K562 (cell line): Measurements from ENCODE around the gene PPP1R1C. TPM values are rescaled to one million over a fixed set of nuclear protein-coding genes. Genes with fewer than 3 reads are reported as not detected.

Experiments used
- ATAC-seq: fragments of 200-7000 bp; cut with Tn5 transposase; 3 replicates; pipeline ENCODE4 v1.9.1; 2020; ENCODE audit warnings: moderate library complexity
- BruUV-seq: library from RNA; stranded (reverse); fragments of 400-500 nt; replicated peaks from 2 replicates; lab custom pipeline; 2021; lab: Mats Ljungman, UMichigan
- CTCF ChIA-PET: fragments of 300-600 bp; formaldehyde crosslinking; extraction: SDS; loops from one replicate; lab custom pipeline; 2021; ENCODE audit warnings: low intra/inter-chr PET ratio; lab: Yijun Ruan, JAX
- POLR2A ChIA-PET: fragments of 300-600, 350-650 bp; sonication (Branson Sonifier 250); formaldehyde crosslinking; extraction: SDS; loops from one replicate; lab custom pipeline; 2021; ENCODE audit warnings: antibody characterized with exemption, inconsistent platforms; lab: Yijun Ruan, JAX
- DNase-seq, 4 experiments: peaks; one replicate each; pipeline versions ENCODE4 v3.0.0 to v3.0.0-alpha.2; 2011 to 2018; ENCODE audit warnings: low spot score in 3 of 4, mixed read lengths in 3 of 4; ENCODE audit errors: extremely low read depth in 1 of 4
- FAIRE-seq: peaks from 2 replicates; lab custom pipeline; 2011; peaks lifted over from hg19 to GRCh38; lab: Jason Lieb, UNC
- H2AFZ ChIP-seq: 2 replicates; pipeline ENCODE4 v1.6.0; 2011; ENCODE audit warnings: low read depth, low read length, control low read depth, inconsistent platforms
- H3K27ac ChIP-seq: fragments of 200-600 bp; 3 replicates; pipeline ENCODE4 v1.8.0; 2011; ENCODE audit warnings: low read depth, mild to moderate bottlenecking, control low read depth, inconsistent platforms, low read length, moderate library complexity, mixed read lengths; ENCODE audit errors: extremely low read depth
- H3K27me3 ChIP-seq, 2 experiments: fragments of 300-600 bp in 1 of 2; 2 replicates in 1 of 2; 3 replicates in 1 of 2; pipeline versions ENCODE4 v1.6.0 to v1.8.0; 2011; ENCODE audit warnings: inconsistent platforms in 2 of 2, low read length in 2 of 2, mild to moderate bottlenecking in 1 of 2, mixed read lengths in 1 of 2, moderate library complexity in 1 of 2; ENCODE audit not compliant: control insufficient read depth in 2 of 2, insufficient read depth in 2 of 2
- H3K36me3 ChIP-seq: fragments of 300-600 bp; 3 replicates; pipeline ENCODE4 v1.8.0; 2011; ENCODE audit warnings: mild to moderate bottlenecking, low read length, inconsistent platforms; ENCODE audit not compliant: control insufficient read depth, insufficient read depth
- H3K4me1 ChIP-seq, 2 experiments: fragments of 200-600 bp in 1 of 2; replicated peaks in 1 of 2; 2 replicates in 1 of 2; 3 replicates in 1 of 2; pipeline versions ENCODE4 v1.5.1 to v1.8.0; 2011; ENCODE audit warnings: inconsistent platforms in 2 of 2, low read length in 2 of 2, mild to moderate bottlenecking in 1 of 2, mixed read lengths in 1 of 2, moderate library complexity in 1 of 2; ENCODE audit not compliant: control insufficient read depth in 2 of 2, insufficient read depth in 2 of 2
- H3K4me2 ChIP-seq: 2 replicates; pipeline ENCODE4 v1.6.1; 2011; ENCODE audit warnings: low read length, control low read depth, inconsistent platforms, mixed read lengths; ENCODE audit not compliant: insufficient read depth
- H3K4me3 ChIP-seq: fragments of 200-600 bp; sonication (generic), shearing (Covaris generic); 2 replicates; pipeline ENCODE4 v1.5.1; 2016; ENCODE audit warnings: control low read depth, inconsistent platforms
- H3K79me2 ChIP-seq: fragments of 200-600 bp; 3 replicates; pipeline ENCODE4 v1.8.0; 2011; ENCODE audit warnings: low read length, inconsistent platforms; ENCODE audit not compliant: control insufficient read depth, insufficient read depth
- H3K9ac ChIP-seq, 2 experiments: 2 replicates each; pipeline versions ENCODE4 v1.6.0 to v1.6.1; 2011; ENCODE audit warnings: low read depth in 2 of 2, low read length in 2 of 2, control low read depth in 1 of 2, inconsistent platforms in 1 of 2, mild to moderate bottlenecking in 1 of 2, mixed read lengths in 1 of 2; ENCODE audit not compliant: insufficient read depth in 1 of 2
- H3K9me1 ChIP-seq: one replicate; pipeline ENCODE4 v1.6.0; 2011; ENCODE audit warnings: inconsistent platforms, mild to moderate bottlenecking, low read length, moderate library complexity; ENCODE audit not compliant: control insufficient read depth, insufficient read depth
- H3K9me3 ChIP-seq: replicated peaks from 2 replicates; pipeline ENCODE4 v1.5.1; 2011; ENCODE audit warnings: low read depth, low read length, inconsistent platforms; ENCODE audit not compliant: control insufficient read depth, insufficient read depth
- H4K20me1 ChIP-seq: replicated peaks from 2 replicates; pipeline ENCODE4 v1.6.1; 2011; ENCODE audit warnings: low read length, inconsistent platforms, mixed read lengths; ENCODE audit not compliant: control insufficient read depth, insufficient read depth
- BCOR ChIP-seq: fragments of 450-650 bp; IDR thresholded peaks from 2 replicates; pipeline ENCODE4 v1.6.1; 2016
- BRD4 ChIP-seq: fragments of 200-600 bp; sonication (generic); IDR thresholded peaks from 2 replicates; pipeline ENCODE4 v1.6.1; 2017; ENCODE audit warnings: inconsistent platforms
- CBX3 ChIP-seq, 2 experiments: IDR thresholded peaks; 1 replicate in 1 of 2; 2 replicates in 1 of 2; pipeline ENCODE4 v1.6.1; 2012; ENCODE audit warnings: inconsistent platforms in 2 of 2, low read length in 2 of 2, borderline replicate concordance in 1 of 2, control low read depth in 1 of 2
- DMBX1 ChIP-seq: fragments of 250-450 bp; sonication (Bioruptor Pico); IDR thresholded peaks from 2 replicates; pipeline ENCODE4 v1.8.0; 2022; ENCODE audit warnings: inconsistent platforms, mild to moderate bottlenecking, moderate library complexity, borderline replicate concordance
- PKNOX1 ChIP-seq: fragments of 450-650 bp; IDR thresholded peaks from 2 replicates; pipeline ENCODE4 v1.6.1; 2016
- POLR3G ChIP-seq: IDR thresholded peaks from 2 replicates; pipeline ENCODE4 v1.6.1; 2011; ENCODE audit not compliant: insufficient read length, insufficient replicate concordance; ENCODE audit errors: extremely low read depth
- PRPF4 ChIP-seq: fragments of 200-400 bp; formaldehyde crosslinking; IDR thresholded peaks from one replicate; pipeline ENCODE4 v1.6.1; 2017; ENCODE audit warnings: low read length, low read depth, mild to moderate bottlenecking; ENCODE audit not compliant: insufficient read depth, poor library complexity, severe bottlenecking
- RBM14 ChIP-seq: fragments of 200-400 bp; formaldehyde crosslinking; IDR thresholded peaks from 2 replicates; pipeline ENCODE4 v1.6.1; 2018; ENCODE audit warnings: low read depth, mild to moderate bottlenecking, low read length, moderate library complexity, borderline replicate concordance; ENCODE audit not compliant: insufficient read depth
- SMARCB1 ChIP-seq: IDR thresholded peaks from 2 replicates; pipeline ENCODE4 v1.6.1; 2011; ENCODE audit warnings: improper control_type of control experiment, low read depth; ENCODE audit not compliant: insufficient read length
- SUPT5H ChIP-seq: fragments of 450-650 bp; IDR thresholded peaks from 2 replicates; pipeline ENCODE4 v1.6.1; 2016
- ZFP36 ChIP-seq: fragments of 150-350 bp; IDR thresholded peaks from 2 replicates; pipeline ENCODE4 v1.6.1; 2018; ENCODE audit warnings: low read length, low read depth; ENCODE audit not compliant: partially characterized antibody
- WGBS: fragments of 100-300 bp; shearing (Covaris generic); methylation state at CpG from one replicate; pipeline ENCODE4 v1.1.6; 2016; ENCODE audit warnings: low coverage, mixed read lengths; ENCODE audit not compliant: insufficient coverage; ENCODE audit errors: missing lambda C conversion rate; 5-methylcytosine and 5-hydroxymethylcytosine counted together
- in situ Hi-C: fragments of 300-500 bp; cut with MboI; formaldehyde crosslinking; loops from 4 replicates; pipeline ENCODE4 v1.15.0; 2018; ENCODE audit warnings: inconsistent platforms, mixed read lengths
- intact Hi-C: fragments of 100-400 bp; cut with micrococcal nuclease; formaldehyde crosslinking; loops from 2 replicates; pipeline ENCODE4 v1.14.2; 2022
- polyA plus RNA-seq, 8 experiments: library from polyadenylated mRNA; depleted of rRNA in 4 of 8; stranded (reverse) in 5 of 8; unstranded in 3 of 8; fragments of >200 nt; fragmentation: Nextera tagmentation in 2 of 8; fragmentation: Illumina TruSeq in 1 of 8; extraction: Ambion mirVana in 2 of 8; extraction: Trizol in 1 of 8; gene quantifications; 2 replicates each; pipeline versions ENCODE4 v1.2.1 to v1.2.3, GENCODE V29; 2011 to 2014; ENCODE audit warnings: inconsistent platforms in 1 of 8, missing spikeins in 1 of 8
- total RNA-seq, 7 experiments: library from RNA; depleted of rRNA in 6 of 7; stranded (reverse); fragments of >200 nt in 6 of 7; fragmentation: Illumina TruSeq in 2 of 7; extraction: Trizol in 2 of 7; gene quantifications; 2 replicates each; pipeline versions ENCODE4 v1.2.1 to v1.2.3, GENCODE V29; 2011 to 2021; ENCODE audit warnings: low replicate concordance in 1 of 7
- TF ChIP-seq, protein P1 (sequence below): sonication (generic); formaldehyde crosslinking; IDR thresholded peaks from 2 replicates; pipeline ENCODE4 v1.8.1; 2023; ENCODE audit warnings: mild to moderate bottlenecking, missing genetic modification reagents, moderate library complexity
- TF ChIP-seq, protein P2 (sequence below): fragments of 450-650 bp; IDR thresholded peaks from one replicate; pipeline ENCODE4 v1.6.1; 2018; ENCODE audit warnings: mild to moderate bottlenecking, moderate library complexity; ENCODE audit not compliant: partially characterized antibody

Gene PPP1R1C
- total and polyA plus RNA-seq, 9 of the 15 experiments (the other 6 are each of a cell fraction or from before 2014, with no cell fraction given) = 0.09 to 0.64 (median 0.40) TPM; not detected in 2

- TF ChIP-seq DMBX1 (CRISPR knock-in tag) (no peak), BRD4 (no peak), PRPF4 (no peak), SMARCB1 (no peak), POLR3G (no peak)
- TF ChIP-seq, protein P1, sequence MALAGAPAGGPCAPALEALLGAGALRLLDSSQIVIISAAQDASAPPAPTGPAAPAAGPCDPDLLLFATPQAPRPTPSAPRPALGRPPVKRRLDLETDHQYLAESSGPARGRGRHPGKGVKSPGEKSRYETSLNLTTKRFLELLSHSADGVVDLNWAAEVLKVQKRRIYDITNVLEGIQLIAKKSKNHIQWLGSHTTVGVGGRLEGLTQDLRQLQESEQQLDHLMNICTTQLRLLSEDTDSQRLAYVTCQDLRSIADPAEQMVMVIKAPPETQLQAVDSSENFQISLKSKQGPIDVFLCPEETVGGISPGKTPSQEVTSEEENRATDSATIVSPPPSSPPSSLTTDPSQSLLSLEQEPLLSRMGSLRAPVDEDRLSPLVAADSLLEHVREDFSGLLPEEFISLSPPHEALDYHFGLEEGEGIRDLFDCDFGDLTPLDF (CRISPR knock-in tag) = no peak
- TF ChIP-seq, protein P2, sequence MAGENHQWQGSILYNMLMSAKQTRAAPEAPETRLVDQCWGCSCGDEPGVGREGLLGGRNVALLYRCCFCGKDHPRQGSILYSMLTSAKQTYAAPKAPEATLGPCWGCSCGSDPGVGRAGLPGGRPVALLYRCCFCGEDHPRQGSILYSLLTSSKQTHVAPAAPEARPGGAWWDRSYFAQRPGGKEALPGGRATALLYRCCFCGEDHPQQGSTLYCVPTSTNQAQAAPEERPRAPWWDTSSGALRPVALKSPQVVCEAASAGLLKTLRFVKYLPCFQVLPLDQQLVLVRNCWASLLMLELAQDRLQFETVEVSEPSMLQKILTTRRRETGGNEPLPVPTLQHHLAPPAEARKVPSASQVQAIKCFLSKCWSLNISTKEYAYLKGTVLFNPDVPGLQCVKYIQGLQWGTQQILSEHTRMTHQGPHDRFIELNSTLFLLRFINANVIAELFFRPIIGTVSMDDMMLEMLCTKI = no peak
Observed at GRCh38 chr2:182144041-182144775, 158.6 kb downstream of the PPP1R1C start (continued).

- 0% methylated on average over 1 of the region's 1 CpG for WGBS
- ATAC-seq (no peak), FAIRE-seq (no peak), DNase-seq (no peak)
- Histone ChIP-seq H3K4me1 (no peaks in the 10 kb centered on the region), H2AFZ (no peak overlapping the region), H3K36me3 (no peaks in the 10 kb centered on the region), H3K79me2 (no peaks in the 10 kb centered on the region), H3K27me3 (no peaks in the 10 kb centered on the region), H4K20me1 (no peaks in the 10 kb centered on the region), H3K4me2 (no peak overlapping the region), H3K9me3 (no peaks in the 10 kb centered on the region), H3K27ac (no peak overlapping the region), H3K9ac (no peak overlapping the region), H3K4me3 (no peak overlapping the region), H3K9me1 (no peaks in the 10 kb centered on the region)
- intact Hi-C loops = no loop called here
- in situ Hi-C loops = no loop called here
- TF ChIP-seq PKNOX1 (no peak), BCOR (no peak), ZFP36 (no peak), SUPT5H (no peak), CBX3 (IDR thresholded peaks at IDR 0.05; ENCODE audit: borderline replicate concordance in 1 of 2, low read length in 2 of 2) (no peak), RBM14 (no peak)
- POLR2A ChIA-PET = no interaction called here
- CTCF ChIA-PET = interaction anchor here (0.7 kb wide), 1 partner anchor 399 kb away, joined by 4 read pairs; no protein-coding TSS in a partner anchor
- no TSS peak for BruUV-seq
Observed at GRCh38 chr2:182144776-182145165, 159.1 kb downstream of the PPP1R1C start.
